DOHH2 (cell line): ENCODE results near the gene PATL1.

ENCODE experiments used
- H3F3A ChIP-seq: fragments of 200-600 bp; sonication (generic), shearing (Covaris generic); 2 replicates; pipeline ENCODE4 v1.6.0; 2016; ENCODE audit warnings: antibody characterized with exemption, mild to moderate bottlenecking; ENCODE audit not compliant: control insufficient read depth, insufficient read depth
- H3K27ac ChIP-seq: fragments of 200-600 bp; sonication (generic); 2 replicates; pipeline ENCODE4 v1.5.1; 2014; ENCODE audit warnings: low read depth, mild to moderate bottlenecking, low read length, moderate library complexity
- H3K27me3 ChIP-seq: fragments of 200-600 bp; sonication (generic); 2 replicates; pipeline ENCODE4 v1.6.1; 2014; ENCODE audit warnings: mild to moderate bottlenecking, low read length, mixed read lengths; ENCODE audit not compliant: control insufficient read depth
- H3K36me3 ChIP-seq: fragments of 200-600 bp; sonication (generic); 2 replicates; pipeline ENCODE4 v1.6.1; 2014; ENCODE audit warnings: mild to moderate bottlenecking, low read length, moderate library complexity, mixed read lengths; ENCODE audit not compliant: control insufficient read depth
- H3K4me1 ChIP-seq: fragments of 200-600 bp; sonication (generic); 2 replicates; pipeline ENCODE4 v1.6.1; 2014; ENCODE audit warnings: mild to moderate bottlenecking, low read length, mixed read lengths; ENCODE audit not compliant: control insufficient read depth
- H3K4me2 ChIP-seq: fragments of 200-600 bp; sonication (generic); 2 replicates; pipeline ENCODE4 v1.6.0; 2014; ENCODE audit warnings: mild to moderate bottlenecking, low read length, moderate library complexity
- H3K4me3 ChIP-seq: fragments of 200-600 bp; sonication (generic); 2 replicates; pipeline ENCODE4 v1.5.1; 2014; ENCODE audit warnings: mild to moderate bottlenecking, low read length, mixed read lengths
- H3K79me2 ChIP-seq: fragments of 200-600 bp; sonication (generic); 2 replicates; pipeline ENCODE4 v1.6.1; 2014; ENCODE audit warnings: mild to moderate bottlenecking, low read length, mixed read lengths; ENCODE audit not compliant: control insufficient read depth
- H3K9me2 ChIP-seq: fragments of 200-600 bp; sonication (generic); replicated peaks from 2 replicates; pipeline ENCODE4 v1.6.1; 2014; ENCODE audit warnings: mild to moderate bottlenecking, low read length, mixed read lengths; ENCODE audit not compliant: control insufficient read depth
- H3K9me3 ChIP-seq: fragments of 200-600 bp; sonication (generic); 2 replicates; pipeline ENCODE4 v1.6.1; 2014; ENCODE audit warnings: antibody characterized with exemption, low read length, mixed read lengths; ENCODE audit not compliant: control insufficient read depth, insufficient read depth
- H4K20me1 ChIP-seq: fragments of 200-600 bp; sonication (generic); 2 replicates; pipeline ENCODE4 v1.6.0; 2014; ENCODE audit warnings: low read depth, mild to moderate bottlenecking, antibody characterized with exemption, low read length, moderate library complexity; ENCODE audit not compliant: control insufficient read depth, insufficient read depth
- CTCF ChIP-seq: fragments of 200-600 bp; sonication (generic); IDR thresholded peaks from one replicate; pipeline ENCODE4 v1.5.1; 2014; ENCODE audit warnings: antibody characterized with exemption, mild to moderate bottlenecking, low read depth, low read length; ENCODE audit not compliant: poor library complexity, severe bottlenecking
- EZH2phosphoT487 ChIP-seq: fragments of 200-600 bp; sonication (generic); IDR thresholded peaks from 2 replicates; pipeline ENCODE4 v1.6.1; 2017; ENCODE audit warnings: borderline replicate concordance, mild to moderate bottlenecking, antibody characterized with exemption, low read length, moderate library complexity, mixed read lengths

Gene PATL1

GRCh38 chr11:59647245-59647980, 21.4 kb downstream of the PATL1 start:
- Histone ChIP-seq H3K4me3 (no peak overlapping the region), H3K79me2 (no peaks in the 10 kb centered on the region), H3F3A (no peaks in the 10 kb centered on the region), H3K4me2 (no peak overlapping the region), H3K4me1 (no peaks in the 10 kb centered on the region), H3K27ac (no peak overlapping the region), H3K9me3 (no peaks in the 10 kb centered on the region), H4K20me1 (no peaks in the 10 kb centered on the region), H3K27me3 (no peaks in the 10 kb centered on the region), H3K36me3 (peaks cover 93% of the 10 kb centered on the region), H3K9me2 (no peaks in the 10 kb centered on the region)
- TF ChIP-seq CTCF, result no peak
- TF ChIP-seq EZH2phosphoT487, result no peak

DNA sequence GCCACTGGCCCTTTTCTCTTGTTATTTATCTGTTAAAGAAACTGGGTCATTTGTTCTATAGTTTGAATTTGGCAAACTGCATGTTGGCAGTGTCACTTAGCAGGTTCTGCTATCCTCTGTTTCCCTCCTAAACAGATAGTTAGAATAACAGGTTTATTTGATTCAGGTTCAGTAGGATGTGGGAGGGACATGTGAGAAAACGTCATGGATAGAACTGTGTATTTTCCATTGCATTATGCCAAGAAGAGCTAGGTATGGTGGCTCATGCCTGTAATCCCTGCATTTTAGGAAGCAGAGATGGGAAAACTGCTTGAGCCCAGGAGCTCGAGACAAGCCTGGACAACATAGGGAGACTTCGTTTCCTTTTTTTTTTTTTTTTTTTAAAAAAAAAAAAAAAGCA, 24.3 kb downstream of the PATL1 start:
- H4K20me1 ChIP-seq, result no peaks in the 10 kb centered on the region
- no peaks in the 10 kb centered on the region for H3F3A ChIP-seq
- H3K4me1 ChIP-seq, result no peaks in the 10 kb centered on the region
- H3K27ac ChIP-seq, result no peak overlapping the region
- TF ChIP-seq EZH2phosphoT487 (no peak), CTCF (no peak)
- H3K4me2 ChIP-seq, result no peak overlapping the region
- H3K36me3 ChIP-seq, result peaks cover 91% of the 10 kb centered on the region
- H3K27me3 ChIP-seq, result no peaks in the 10 kb centered on the region
- no peak overlapping the region for H3K4me3 ChIP-seq
- no peaks in the 10 kb centered on the region for H3K79me2 ChIP-seq
- H3K9me2 ChIP-seq, result no peaks in the 10 kb centered on the region
- H3K9me3 ChIP-seq, result no peaks in the 10 kb centered on the region

GRCh38 chr11:59643390-59643789, 25.4 kb downstream of the PATL1 start:
- Histone ChIP-seq H3K4me1 (no peaks in the 10 kb centered on the region), H3K27me3 (no peaks in the 10 kb centered on the region), H4K20me1 (no peaks in the 10 kb centered on the region), H3K27ac (no peak overlapping the region), H3K4me3 (no peak overlapping the region), H3F3A (no peaks in the 10 kb centered on the region; the same call in 1 of the 2 replicates), H3K9me2 (no peaks in the 10 kb centered on the region), H3K4me2 (no peak overlapping the region), H3K9me3 (no peaks in the 10 kb centered on the region), H3K79me2 (no peaks in the 10 kb centered on the region), H3K36me3 (peaks cover 91% of the 10 kb centered on the region)
- no peak for TF ChIP-seq CTCF
- no peak for TF ChIP-seq EZH2phosphoT487
